H1 (cell line): ENCODE data around the gene TRIM32. TPM values are rescaled to one million over a fixed set of nuclear protein-coding genes. Genes with fewer than 3 reads are reported as not detected.

Experiments
- CTCF ChIA-PET: fragments of 300-600 bp; sonication (Branson Sonifier 250); formaldehyde crosslinking; loops from one replicate; lab custom pipeline; 2021; ENCODE audit not compliant: partially characterized antibody; lab: Charles Lee
- POLR2A ChIA-PET: fragments of 300-600 bp; sonication (Branson Sonifier 250); formaldehyde crosslinking; loops from one replicate; lab custom pipeline; 2021; ENCODE audit warnings: inconsistent platforms; ENCODE audit not compliant: partially characterized antibody; lab: Charles Lee
- DNase-seq, 2 experiments: peaks; one replicate each; pipeline versions ENCODE4 v3.0.0 to v3.0.0-alpha.2; 2010 to 2022; ENCODE audit warnings: low spot score in 2 of 2, low read depth in 1 of 2, mixed read lengths in 1 of 2
- FAIRE-seq: peaks from 2 replicates; lab custom pipeline; 2011; peaks lifted over from hg19 to GRCh38; lab: Jason Lieb, UNC
- H2AFZ ChIP-seq: 2 replicates; pipeline ENCODE4 v1.8.1; 2012; ENCODE audit warnings: low read length, inconsistent platforms
- H2AK5ac ChIP-seq: 2 replicates; pipeline ENCODE4 v1.6.1; 2013; ENCODE audit warnings: low read depth, low read length
- H2BK120ac ChIP-seq: replicated peaks from 2 replicates; pipeline ENCODE3; 2013; ENCODE audit warnings: low read depth, low read length, inconsistent platforms
- H2BK12ac ChIP-seq: 2 replicates; pipeline ENCODE4 v1.6.1; 2013; ENCODE audit warnings: low read depth, low read length
- H2BK15ac ChIP-seq: 2 replicates; pipeline ENCODE4 v1.6.1; 2013; ENCODE audit warnings: low read length
- H2BK20ac ChIP-seq: 2 replicates; pipeline ENCODE4 v1.6.1; 2013; ENCODE audit warnings: low read length
- H2BK5ac ChIP-seq: 2 replicates; pipeline ENCODE4 v1.6.1; 2013; ENCODE audit warnings: low read depth, low read length
- H3K14ac ChIP-seq: 2 replicates; pipeline ENCODE4 v1.6.1; 2013; ENCODE audit warnings: inconsistent platforms; ENCODE audit not compliant: insufficient read length
- H3K18ac ChIP-seq: 2 replicates; pipeline ENCODE4 v1.6.1; 2013; ENCODE audit warnings: low read length; ENCODE audit errors: extremely low read depth
- H3K23ac ChIP-seq: 2 replicates; pipeline ENCODE4 v1.6.1; 2013; ENCODE audit warnings: inconsistent platforms; ENCODE audit not compliant: insufficient read length
- H3K23me2 ChIP-seq: 2 replicates; pipeline ENCODE4 v1.6.1; 2013; ENCODE audit warnings: low read depth, low read length
- H3K27ac ChIP-seq: 2 replicates; pipeline ENCODE4 v1.6.1; 2011; ENCODE audit warnings: low read depth, low read length, inconsistent platforms
- H3K27me3 ChIP-seq, 4 experiments: replicated peaks in 1 of 4; 1 replicate in 1 of 4; 2 replicates in 3 of 4; pipeline versions ENCODE4 v1.6.1 to v1.8.1; 2011 to 2013; ENCODE audit warnings: low read length in 3 of 4, mild to moderate bottlenecking in 3 of 4, inconsistent platforms in 2 of 4, mixed read lengths in 2 of 4, moderate library complexity in 1 of 4; ENCODE audit not compliant: control insufficient read depth in 3 of 4, insufficient read depth in 3 of 4; ENCODE audit errors: extremely low read depth in 1 of 4
- H3K36me3 ChIP-seq, 4 experiments: 2 replicates each; pipeline versions ENCODE4 v1.6.1 to v1.8.1; 2011 to 2013; ENCODE audit warnings: mild to moderate bottlenecking in 4 of 4, low read length in 3 of 4, moderate library complexity in 2 of 4, control low read depth in 1 of 4, inconsistent platforms in 1 of 4; ENCODE audit not compliant: insufficient read depth in 4 of 4, control insufficient read depth in 2 of 4
- H3K4ac ChIP-seq: replicated peaks from 2 replicates; pipeline ENCODE3; 2013; ENCODE audit warnings: low read length, low read depth, mixed read lengths, inconsistent platforms; ENCODE audit not compliant: insufficient read length
- H3K4me1 ChIP-seq, 4 experiments: replicated peaks in 1 of 4; 1 replicate in 1 of 4; 2 replicates in 3 of 4; pipeline versions ENCODE4 v1.6.1 to v1.8.1; 2011 to 2013; ENCODE audit warnings: low read length in 3 of 4, inconsistent platforms in 2 of 4, mixed read lengths in 1 of 4; ENCODE audit not compliant: insufficient read depth in 4 of 4, control insufficient read depth in 3 of 4
- H3K4me2 ChIP-seq, 2 experiments: 2 replicates each; pipeline versions ENCODE4 v1.6.1 to v1.8.1; 2011 to 2013; ENCODE audit warnings: low read depth in 2 of 2, low read length in 2 of 2, control low read depth in 1 of 2, inconsistent platforms in 1 of 2, mild to moderate bottlenecking in 1 of 2; ENCODE audit not compliant: insufficient read depth in 1 of 2
- H3K4me3 ChIP-seq, 4 experiments: fragments of 200-600, 300-600 bp in 1 of 4; sonication (generic), shearing (Covaris generic), sonication (Bioruptor Twin) in 1 of 4; 2 replicates each; pipeline versions ENCODE4 v1.5.1 to v1.8.1; 2011 to 2016; ENCODE audit warnings: low read length in 4 of 4, low read depth in 3 of 4, control low read depth in 2 of 4, inconsistent platforms in 2 of 4, mild to moderate bottlenecking in 2 of 4, mixed read lengths in 1 of 4, moderate library complexity in 1 of 4; ENCODE audit not compliant: insufficient read depth in 2 of 4; ENCODE audit errors: extremely low read depth in 1 of 4
- H3K56ac ChIP-seq: replicated peaks from 2 replicates; pipeline ENCODE3; 2013; ENCODE audit warnings: low read depth, mild to moderate bottlenecking, mixed read lengths, low read length, inconsistent platforms; ENCODE audit not compliant: insufficient read length
- H3K79me1 ChIP-seq: 2 replicates; pipeline ENCODE4 v1.6.1; 2013; ENCODE audit warnings: low read depth, low read length, control low read depth
- H3K79me2 ChIP-seq, 2 experiments: 2 replicates each; pipeline versions ENCODE4 v1.6.1 to v1.8.1; 2012 to 2013; ENCODE audit warnings: low read length in 2 of 2, mild to moderate bottlenecking in 2 of 2, inconsistent platforms in 1 of 2; ENCODE audit not compliant: insufficient read depth in 2 of 2, control insufficient read depth in 1 of 2
- H3K9ac ChIP-seq, 4 experiments: replicated peaks in 1 of 4; 1 replicate in 1 of 4; 2 replicates in 3 of 4; pipeline versions ENCODE4 v1.6.1 to v1.8.1; 2011 to 2013; ENCODE audit warnings: low read depth in 3 of 4, low read length in 3 of 4, control low read depth in 2 of 4, mild to moderate bottlenecking in 2 of 4, moderate library complexity in 2 of 4, inconsistent platforms in 1 of 4; ENCODE audit errors: extremely low read depth in 1 of 4
- H3K9me3 ChIP-seq, 2 experiments: 2 replicates each; pipeline versions ENCODE4 v1.6.1 to v1.8.1; 2012 to 2013; ENCODE audit warnings: mild to moderate bottlenecking in 2 of 2, moderate library complexity in 2 of 2, control low read depth in 1 of 2, inconsistent platforms in 1 of 2, low read depth in 1 of 2, low read length in 1 of 2, mixed read lengths in 1 of 2; ENCODE audit not compliant: insufficient read depth in 2 of 2
- H4K20me1 ChIP-seq, 2 experiments: replicated peaks in 1 of 2; 2 replicates each; pipeline versions ENCODE3 to v1.8.1; 2011 to 2013; ENCODE audit warnings: inconsistent platforms in 2 of 2, low read length in 2 of 2, mild to moderate bottlenecking in 1 of 2; ENCODE audit not compliant: insufficient read depth in 2 of 2, control insufficient read depth in 1 of 2
- H4K5ac ChIP-seq: 2 replicates; pipeline ENCODE4 v1.6.1; 2013; ENCODE audit warnings: low read length, low read depth, mixed read lengths, inconsistent platforms; ENCODE audit not compliant: insufficient read length
- H4K8ac ChIP-seq: 2 replicates; pipeline ENCODE4 v1.8.0; 2013; ENCODE audit warnings: mild to moderate bottlenecking, moderate library complexity, low read length, inconsistent platforms; ENCODE audit not compliant: insufficient read depth; ENCODE audit errors: extremely low read depth
- H4K91ac ChIP-seq: replicated peaks from 2 replicates; pipeline ENCODE3; 2013; ENCODE audit warnings: low read length, mixed read lengths, inconsistent platforms; ENCODE audit not compliant: insufficient read length
- BCL11A ChIP-seq, 2 experiments: IDR thresholded peaks; one replicate each; pipeline ENCODE4 v1.6.1; 2011; ENCODE audit warnings: low read depth in 2 of 2, low read length in 2 of 2, mild to moderate bottlenecking in 2 of 2
- CEBPB ChIP-seq: IDR thresholded peaks from 2 replicates; pipeline ENCODE4 v1.6.1; 2012; ENCODE audit warnings: low read depth, low read length
- POLR2A ChIP-seq, 2 experiments: IDR thresholded peaks; 1 replicate in 1 of 2; 2 replicates in 1 of 2; pipeline ENCODE4 v1.6.1; 2011; ENCODE audit warnings: low read depth in 2 of 2, low read length in 2 of 2, mild to moderate bottlenecking in 2 of 2; ENCODE audit errors: control extremely low read depth in 1 of 2
- SIX5 ChIP-seq: IDR thresholded peaks from 2 replicates; pipeline ENCODE4 v1.6.1; 2011; ENCODE audit warnings: mild to moderate bottlenecking, low read depth, low read length
- ZNF274 ChIP-seq: IDR thresholded peaks from 2 replicates; pipeline ENCODE4 v1.7.0; 2012; ENCODE audit warnings: low read length, borderline replicate concordance; ENCODE audit errors: extremely low read depth
- polyA plus RNA-seq, 7 experiments: library from polyadenylated mRNA; depleted of rRNA in 3 of 7; stranded (reverse) in 5 of 7; unstranded in 2 of 7; fragments of >200 nt in 5 of 7; fragments of 200-250 nt in 2 of 7; gene quantifications; 1 replicate in 5 of 7; 2 replicates in 1 of 7; 4 replicates in 1 of 7; pipeline versions ENCODE4 v1.2.1 to v1.2.3, GENCODE V29; 2011 to 2013; ENCODE audit warnings: missing spikeins in 2 of 7, mixed read lengths in 2 of 7
- total RNA-seq: library from RNA; stranded (reverse); fragmentation: NEBNext Ultra II Directional; extraction: Animal tissue kit (Norgen Biotek cat#: 25700); gene quantifications from 2 replicates; pipeline ENCODE4 v1.2.1, GENCODE V29; 2021

The TRIM32 gene
- total and polyA plus RNA-seq, 2 of the 8 experiments (the other 6 are each of a cell fraction or from before 2014, with no cell fraction given), result 10.5 to 17.3 TPM

DNA sequence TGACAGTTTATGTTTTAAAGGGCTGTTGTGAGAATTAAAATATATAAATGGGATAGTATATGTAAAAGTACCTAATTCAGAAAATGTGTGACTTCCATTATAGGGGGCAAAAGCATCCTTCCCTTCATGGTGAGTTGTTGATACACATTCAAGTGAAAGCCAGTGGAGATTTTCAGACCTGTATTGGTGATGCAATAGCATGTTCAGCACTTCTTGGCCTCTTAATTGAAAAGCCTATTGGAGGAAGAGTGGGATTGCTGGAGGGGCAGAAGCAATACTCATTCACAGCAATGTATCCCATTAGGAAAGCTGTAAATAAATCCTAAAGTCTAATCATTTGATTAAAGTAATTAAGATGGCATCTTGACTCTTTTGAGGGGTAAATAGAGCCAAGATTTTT, 17.4 kb downstream of the TRIM32 start:
- no peaks in the 10 kb centered on the region for H3K23me2 ChIP-seq
- no peak overlapping the region for H2BK15ac ChIP-seq
- no peak overlapping the region for H3K23ac ChIP-seq
- H2BK12ac ChIP-seq, result no peak overlapping the region
- no peak for DNase-seq
- peaks cover 0 to 3% (median 0%) of the 10 kb centered on the region in 4 experiments; a peak in 1 of 7 replicates for H3K4me1 ChIP-seq
- H3K79me1 ChIP-seq, result no peaks in the 10 kb centered on the region
- no peaks in the 10 kb centered on the region for H3K9me3 ChIP-seq
- no peak overlapping the region for H3K14ac ChIP-seq
- no peak for FAIRE-seq
- no peak overlapping the region for H2BK120ac ChIP-seq
- peaks cover 0 to 2% of the 10 kb centered on the region in 2 experiments for H4K20me1 ChIP-seq
- TF ChIP-seq POLR2A (IDR thresholded peaks at IDR 0.05; ENCODE audit: control extremely low read depth in 1 of 2, low read depth in 2 of 2, low read length in 2 of 2), result no peak
- peak; percentile 77 for TF ChIP-seq CEBPB
- no peak for TF ChIP-seq ZNF274
- no peak for TF ChIP-seq BCL11A (IDR thresholded peaks at IDR 0.05; ENCODE audit: low read depth in 2 of 2, low read length in 2 of 2)
- TF ChIP-seq SIX5, result no peak
- H3K4me2 ChIP-seq, result no peak overlapping the region
- ChIA-PET CTCF (interaction anchor here (0.8 kb wide), 1 partner anchor 31 kb away, joined by 3 read pairs; no protein-coding TSS in a partner anchor), POLR2A (interaction anchor here (0.8 to 1.7 kb wide), 3 partner anchors 8 to 17 kb away, joined by 3 to 6 read pairs (median 4); partner anchors contain the start of gene TRIM32)
- H3K27ac ChIP-seq, result no peak overlapping the region
- H3K4ac ChIP-seq, result no peak overlapping the region
- no peaks in the 10 kb centered on the region for H3K27me3 ChIP-seq
- H3K9ac ChIP-seq, result no peak overlapping the region
- no peak overlapping the region for H3K18ac ChIP-seq
- no peaks in the 10 kb centered on the region for H3K79me2 ChIP-seq
- no peak overlapping the region for H4K8ac ChIP-seq
- H2AK5ac ChIP-seq, result no peak overlapping the region
- H3K56ac ChIP-seq, result no peak overlapping the region
- H2AFZ ChIP-seq, result no peak overlapping the region
- H3K36me3 ChIP-seq, result peaks cover 0 to 12% (median 3%) of the 10 kb centered on the region in 4 experiments; a peak in 4 of 8 replicates
- no peak overlapping the region for H2BK5ac ChIP-seq
- H3K4me3 ChIP-seq, result no peak overlapping the region
- no peak overlapping the region for H4K5ac ChIP-seq
- no peak overlapping the region for H4K91ac ChIP-seq
- no peak overlapping the region for H2BK20ac ChIP-seq
